DMS153 (cell line): Measurements from ENCODE around the gene MRTO4.
"Not testable (repeated sequence)": the region's sequence is repeated elsewhere in the genome, so short reads cannot be mapped to it uniquely, and the experiment has no call there.

ENCODE experiments used
- DNase-seq: peaks from one replicate; lab custom pipeline; 2025; lab: John Stamatoyannopoulos, UW

MRTO4 gene

DNA sequence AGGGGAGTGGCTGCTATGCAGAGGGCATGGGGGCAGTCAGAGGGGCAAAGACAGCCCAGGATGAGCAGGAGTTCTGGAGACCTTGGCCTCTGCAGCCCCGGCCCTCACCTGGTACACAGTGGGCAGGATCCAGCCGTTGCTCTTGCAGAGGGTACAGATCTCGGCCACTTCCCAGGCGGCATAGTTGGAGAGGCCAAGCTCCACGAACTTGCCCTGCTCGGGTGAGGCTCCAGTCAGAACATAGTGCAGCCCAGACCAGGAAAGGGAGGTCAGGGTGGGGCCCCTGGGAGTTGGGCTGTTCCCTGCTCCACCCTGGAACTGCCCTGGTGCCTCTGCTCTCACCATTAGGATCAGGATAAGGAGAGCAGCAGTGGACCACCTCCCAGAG, 18.7 kb downstream of the MRTO4 start:
- not testable (repeated sequence) for DNase-seq

GRCh38 chr1:19272064-19272463, 20.5 kb downstream of the MRTO4 start:
- no peak for DNase-seq

DNA sequence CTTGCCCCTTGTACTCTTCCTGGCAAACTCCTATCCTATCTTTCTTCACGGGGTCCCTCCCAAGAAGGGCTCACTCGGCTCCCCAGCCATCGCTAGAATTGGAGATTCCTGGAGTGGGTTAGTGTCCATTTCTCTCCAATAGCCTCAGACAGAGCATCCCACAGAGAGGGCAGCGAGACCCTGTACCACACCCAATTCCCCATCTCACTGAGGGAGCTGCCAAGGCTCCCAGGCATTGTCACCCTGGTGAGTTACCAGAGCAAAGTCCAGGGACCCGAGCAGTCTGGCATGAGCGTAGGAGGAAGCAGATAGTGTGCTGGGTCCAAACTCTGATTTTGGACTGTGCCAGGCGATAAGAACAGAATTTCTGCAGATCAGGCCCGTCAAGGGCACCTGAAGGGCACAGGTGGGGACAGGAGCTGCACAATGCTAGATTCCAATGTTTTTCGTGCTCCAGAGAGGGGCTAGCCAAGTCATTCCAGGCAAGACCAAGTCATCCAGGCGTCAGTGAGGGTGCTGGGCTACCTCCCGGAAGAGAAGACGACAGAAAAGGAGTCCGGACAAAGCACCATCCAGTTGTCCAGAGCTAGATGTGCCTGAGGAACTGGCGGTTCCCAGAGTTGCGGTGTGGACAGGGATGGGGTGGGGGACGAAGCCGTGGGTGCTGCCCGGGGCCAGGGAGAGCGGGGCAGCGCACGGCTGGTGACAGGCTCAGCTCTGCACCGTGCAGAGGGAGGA, 21.7 kb downstream of the MRTO4 start:
- DNase-seq = no peak

GRCh38 chr1:19273844-19274531, 22.4 kb downstream of the MRTO4 start:
- not testable (repeated sequence) for DNase-seq

DNA sequence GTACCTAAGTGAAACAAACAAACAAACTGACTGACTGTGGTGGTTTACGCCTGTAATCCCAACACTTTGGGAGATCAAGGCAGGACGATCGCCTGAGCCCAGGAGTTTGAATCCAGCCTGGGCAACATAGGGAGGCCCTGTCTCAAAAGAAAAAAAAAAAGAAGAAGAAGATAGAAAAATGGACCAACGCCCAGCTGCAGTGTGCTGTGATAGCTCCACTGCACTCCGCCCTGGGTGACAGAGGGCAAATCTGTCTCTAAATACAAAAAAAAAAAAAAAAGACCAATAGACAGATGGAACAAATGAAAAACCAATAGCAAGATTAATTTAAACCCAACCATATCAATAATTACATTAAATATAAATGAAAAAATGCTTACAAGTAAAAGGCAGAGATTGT, 23.0 kb downstream of the MRTO4 start:
- no peak for DNase-seq

GRCh38 chr1:19283891-19284290, 32.3 kb downstream of the MRTO4 start:
- DNase-seq = no peak

GRCh38 chr1:19284881-19285280, 33.3 kb downstream of the MRTO4 start:
- DNase-seq = no peak

GRCh38 chr1:19285366-19285765, 33.8 kb downstream of the MRTO4 start:
- not testable (repeated sequence) for DNase-seq

GRCh38 chr1:19285807-19286206, 34.2 kb downstream of the MRTO4 start:
- not testable (repeated sequence) for DNase-seq

- DNase-seq = no peak
These were observed 36.0 kb downstream of the MRTO4 start for GRCh38 chr1:19287436-19288185.

DNA sequence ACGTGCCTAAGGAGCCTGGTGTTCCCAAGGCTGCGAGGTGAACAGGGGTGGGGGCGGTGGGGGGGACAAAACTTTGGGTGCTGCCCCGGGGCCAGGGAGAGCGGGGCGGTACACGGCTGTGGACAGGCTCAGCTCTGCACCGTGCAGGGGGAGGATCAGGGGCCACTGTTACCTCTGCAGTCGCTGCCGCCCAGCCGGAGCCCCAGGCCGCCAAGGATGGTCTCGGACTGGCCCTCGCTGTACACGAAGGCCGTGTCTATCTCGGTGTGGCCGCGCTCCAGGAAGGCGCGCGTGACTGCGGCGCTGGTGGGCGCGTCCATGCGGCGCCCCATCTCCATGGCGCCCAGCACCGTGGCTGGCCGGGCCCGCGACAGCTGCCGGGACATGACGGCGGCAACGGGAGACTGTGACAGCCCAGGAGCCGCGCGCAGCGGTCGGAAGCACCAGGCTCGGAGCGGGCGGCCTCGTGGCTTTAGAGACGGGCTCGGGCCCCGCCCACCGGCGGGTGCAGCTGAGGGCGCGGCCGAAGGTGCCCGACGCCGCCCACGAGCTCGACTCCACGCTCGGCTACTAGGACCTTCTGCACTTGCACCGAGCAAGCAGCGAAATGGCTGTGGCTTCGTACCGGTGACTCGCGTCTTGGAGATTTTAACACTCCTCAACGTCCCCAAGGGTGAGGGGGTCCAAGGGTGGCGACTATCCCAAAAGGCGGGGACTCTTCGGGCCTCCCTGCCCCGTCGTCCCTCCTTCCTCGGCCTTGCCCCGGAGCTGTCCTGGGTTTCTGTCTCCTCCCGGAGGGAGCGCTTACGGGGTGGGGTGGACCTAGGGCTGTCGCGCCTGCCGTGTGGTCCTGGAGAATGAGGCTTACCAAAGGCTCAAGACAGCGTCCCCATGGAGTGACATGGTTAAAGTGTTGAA, 37.0 kb downstream of the MRTO4 start, which contains the start of gene AKR7A3:
Gene AKR7A3, minus strand, starts transcription at position 447 of the 918 bp plus-strand sequence. Its CDS starts 61 bp downstream, at position 386.
- not testable (repeated sequence) for DNase-seq

GRCh38 chr1:19289244-19289643, 37.6 kb downstream of the MRTO4 start:
- DNase-seq = no peak

DNA sequence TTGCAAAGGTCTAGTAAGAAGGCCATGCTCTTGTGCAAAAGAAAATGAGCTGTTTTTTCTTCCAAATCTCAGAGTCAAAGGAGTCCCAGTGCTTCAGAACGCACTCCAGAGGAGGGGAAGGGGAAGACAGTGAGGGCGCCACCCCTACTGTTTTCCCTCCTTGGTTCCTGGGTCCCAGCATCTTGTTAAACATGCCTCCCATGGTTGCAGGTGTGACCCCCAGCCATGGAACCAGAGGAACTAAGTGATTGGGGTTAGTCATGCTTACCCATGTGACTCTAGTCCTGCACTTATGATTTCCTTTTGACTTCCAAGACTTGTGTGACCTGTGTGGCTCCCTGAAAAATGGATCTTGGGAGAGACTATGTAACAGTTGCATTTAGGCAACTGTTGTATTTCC, 43.0 kb downstream of the MRTO4 start:
- DNase-seq = no peak

- no peak for DNase-seq
These were observed 48.6 kb downstream of the MRTO4 start for GRCh38 chr1:19300211-19300610.

GRCh38 chr1:19304081-19304480, 52.5 kb downstream of the MRTO4 start:
- not testable (repeated sequence) for DNase-seq

GRCh38 chr1:19305880-19306279, 54.3 kb downstream of the MRTO4 start:
- no peak for DNase-seq

DNA sequence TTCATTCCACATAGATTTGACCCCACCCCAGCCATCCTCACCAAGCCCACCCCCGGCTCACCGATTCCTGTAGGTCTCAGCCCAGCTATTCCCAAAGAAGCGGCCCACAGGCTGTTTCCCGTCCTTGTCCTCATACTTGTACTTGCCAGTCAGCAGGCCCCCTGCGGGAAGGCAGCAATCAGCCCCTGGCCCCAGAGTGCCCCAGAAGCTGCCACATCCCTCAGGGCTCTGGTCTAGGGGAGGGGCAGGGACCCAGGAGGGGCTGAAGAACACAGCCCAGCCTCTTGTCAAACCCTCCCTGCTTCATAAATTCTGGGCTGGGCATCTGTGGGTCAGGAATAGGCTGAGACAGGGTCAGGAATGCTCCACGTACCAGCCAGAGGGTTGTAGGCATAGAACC, 55.3 kb downstream of the MRTO4 start:
- no peak for DNase-seq

- DNase-seq = no peak
These were observed 56.3 kb downstream of the MRTO4 start for GRCh38 chr1:19307794-19308508.

DNA sequence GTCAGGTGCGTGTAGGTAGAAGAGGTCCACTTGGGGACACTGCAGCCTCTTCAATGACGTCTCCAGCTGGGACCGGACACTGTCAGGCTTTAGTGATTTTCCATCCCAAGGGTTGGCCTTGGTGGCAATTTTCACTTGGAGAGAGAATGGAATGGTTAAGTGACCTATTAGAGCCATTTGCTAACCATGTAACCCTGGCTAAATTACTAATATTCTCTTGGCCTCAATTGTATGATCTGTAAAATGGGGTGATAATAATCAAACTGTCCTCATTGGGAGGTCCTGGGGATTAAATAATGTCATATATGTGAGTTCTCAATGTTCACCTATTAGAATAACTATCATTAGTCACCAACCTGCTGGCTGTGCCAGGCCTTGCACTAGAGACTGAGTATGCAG, 56.9 kb downstream of the MRTO4 start:
- DNase-seq = no peak

DNA sequence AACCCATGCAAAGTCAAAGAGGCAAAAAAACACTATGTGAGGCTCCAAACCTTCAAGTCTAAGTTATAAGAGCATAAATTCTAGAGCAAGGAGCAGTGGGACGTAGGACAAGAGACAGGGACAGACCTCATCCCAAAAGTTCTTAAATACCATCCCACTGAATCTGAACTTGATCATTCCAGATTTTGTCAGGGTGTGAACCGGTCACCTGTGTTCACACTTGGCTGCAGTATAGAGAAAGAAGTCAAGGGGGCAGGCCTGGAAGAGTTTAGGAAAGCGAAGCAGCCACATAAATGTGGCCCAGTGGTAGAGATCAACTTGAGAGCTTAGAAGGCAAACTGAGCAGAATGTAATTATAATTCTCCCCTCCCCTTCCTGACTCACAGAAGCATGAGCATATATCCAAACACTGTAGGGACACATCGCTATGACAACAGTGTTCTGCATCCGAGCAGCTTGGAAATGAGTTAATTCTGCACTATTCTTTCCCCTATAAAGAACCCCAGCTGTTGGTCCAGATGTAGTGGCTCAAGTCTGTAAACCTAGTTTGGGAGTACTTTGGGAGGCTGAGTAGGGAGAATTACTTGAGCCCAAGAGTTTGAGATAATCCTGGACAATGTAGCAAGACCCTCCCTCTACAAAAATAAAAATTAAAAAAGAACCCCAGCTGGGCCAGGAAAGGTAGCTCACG, 57.7 kb downstream of the MRTO4 start:
- no peak for DNase-seq
